K562 (cell line): ENCODE results near the gene CCNDBP1. TPM values are rescaled to one million over a fixed set of nuclear protein-coding genes. Genes with fewer than 3 reads are reported as not detected.
A peak's percentile ranks its signal among the peaks of the same experiment; 100 is the strongest.

ENCODE experiments used
- ATAC-seq: fragments of 200-7000 bp; cut with Tn5 transposase; 3 replicates; pipeline ENCODE4 v1.9.1; 2020; ENCODE audit warnings: moderate library complexity
- BruUV-seq: library from RNA; stranded (reverse); fragments of 400-500 nt; replicated peaks from 2 replicates; lab custom pipeline; 2021; lab: Mats Ljungman, UMichigan
- CTCF ChIA-PET: fragments of 300-600 bp; formaldehyde crosslinking; extraction: SDS; loops from one replicate; lab custom pipeline; 2021; ENCODE audit warnings: low intra/inter-chr PET ratio; lab: Yijun Ruan, JAX
- POLR2A ChIA-PET: fragments of 300-600, 350-650 bp; sonication (Branson Sonifier 250); formaldehyde crosslinking; extraction: SDS; loops from one replicate; lab custom pipeline; 2021; ENCODE audit warnings: antibody characterized with exemption, inconsistent platforms; lab: Yijun Ruan, JAX
- DNase-seq, 4 experiments: peaks; one replicate each; pipeline versions ENCODE4 v3.0.0 to v3.0.0-alpha.2; 2011 to 2018; ENCODE audit warnings: low spot score in 3 of 4, mixed read lengths in 3 of 4; ENCODE audit errors: extremely low read depth in 1 of 4
- FAIRE-seq: peaks from 2 replicates; lab custom pipeline; 2011; peaks lifted over from hg19 to GRCh38; lab: Jason Lieb, UNC
- H2AFZ ChIP-seq: 2 replicates; pipeline ENCODE4 v1.6.0; 2011; ENCODE audit warnings: low read depth, low read length, control low read depth, inconsistent platforms
- H3K27ac ChIP-seq: fragments of 200-600 bp; 3 replicates; pipeline ENCODE4 v1.8.0; 2011; ENCODE audit warnings: low read depth, mild to moderate bottlenecking, control low read depth, inconsistent platforms, low read length, moderate library complexity, mixed read lengths; ENCODE audit errors: extremely low read depth
- H3K27me3 ChIP-seq, 2 experiments: fragments of 300-600 bp in 1 of 2; 2 replicates in 1 of 2; 3 replicates in 1 of 2; pipeline versions ENCODE4 v1.6.0 to v1.8.0; 2011; ENCODE audit warnings: inconsistent platforms in 2 of 2, low read length in 2 of 2, mild to moderate bottlenecking in 1 of 2, mixed read lengths in 1 of 2, moderate library complexity in 1 of 2; ENCODE audit not compliant: control insufficient read depth in 2 of 2, insufficient read depth in 2 of 2
- H3K36me3 ChIP-seq: fragments of 300-600 bp; 3 replicates; pipeline ENCODE4 v1.8.0; 2011; ENCODE audit warnings: mild to moderate bottlenecking, low read length, inconsistent platforms; ENCODE audit not compliant: control insufficient read depth, insufficient read depth
- H3K4me1 ChIP-seq, 2 experiments: fragments of 200-600 bp in 1 of 2; replicated peaks in 1 of 2; 2 replicates in 1 of 2; 3 replicates in 1 of 2; pipeline versions ENCODE4 v1.5.1 to v1.8.0; 2011; ENCODE audit warnings: inconsistent platforms in 2 of 2, low read length in 2 of 2, mild to moderate bottlenecking in 1 of 2, mixed read lengths in 1 of 2, moderate library complexity in 1 of 2; ENCODE audit not compliant: control insufficient read depth in 2 of 2, insufficient read depth in 2 of 2
- H3K4me2 ChIP-seq: 2 replicates; pipeline ENCODE4 v1.6.1; 2011; ENCODE audit warnings: low read length, control low read depth, inconsistent platforms, mixed read lengths; ENCODE audit not compliant: insufficient read depth
- H3K4me3 ChIP-seq: fragments of 200-600 bp; sonication (generic), shearing (Covaris generic); 2 replicates; pipeline ENCODE4 v1.5.1; 2016; ENCODE audit warnings: control low read depth, inconsistent platforms
- H3K79me2 ChIP-seq: fragments of 200-600 bp; 3 replicates; pipeline ENCODE4 v1.8.0; 2011; ENCODE audit warnings: low read length, inconsistent platforms; ENCODE audit not compliant: control insufficient read depth, insufficient read depth
- H3K9ac ChIP-seq, 2 experiments: 2 replicates each; pipeline versions ENCODE4 v1.6.0 to v1.6.1; 2011; ENCODE audit warnings: low read depth in 2 of 2, low read length in 2 of 2, control low read depth in 1 of 2, inconsistent platforms in 1 of 2, mild to moderate bottlenecking in 1 of 2, mixed read lengths in 1 of 2; ENCODE audit not compliant: insufficient read depth in 1 of 2
- H3K9me1 ChIP-seq: one replicate; pipeline ENCODE4 v1.6.0; 2011; ENCODE audit warnings: inconsistent platforms, mild to moderate bottlenecking, low read length, moderate library complexity; ENCODE audit not compliant: control insufficient read depth, insufficient read depth
- H3K9me3 ChIP-seq: replicated peaks from 2 replicates; pipeline ENCODE4 v1.5.1; 2011; ENCODE audit warnings: low read depth, low read length, inconsistent platforms; ENCODE audit not compliant: control insufficient read depth, insufficient read depth
- H4K20me1 ChIP-seq: replicated peaks from 2 replicates; pipeline ENCODE4 v1.6.1; 2011; ENCODE audit warnings: low read length, inconsistent platforms, mixed read lengths; ENCODE audit not compliant: control insufficient read depth, insufficient read depth
- CREBBP ChIP-seq: IDR thresholded peaks from one replicate; pipeline ENCODE4 v1.6.1; 2012; ENCODE audit warnings: low read depth, mild to moderate bottlenecking, control low read depth, inconsistent platforms, low read length
- DNMT1 ChIP-seq: fragments of 450-650 bp; IDR thresholded peaks from 2 replicates; pipeline ENCODE4 v1.6.1; 2016; ENCODE audit warnings: antibody characterized with exemption, mild to moderate bottlenecking
- DPF2 ChIP-seq: fragments of 450-650 bp; IDR thresholded peaks from 2 replicates; pipeline ENCODE4 v1.6.1; 2016
- ELF1 ChIP-seq: fragments of 200-800 bp; sonication (Bioruptor generic); IDR thresholded peaks from 2 replicates; pipeline ENCODE4 v1.6.1; 2016; ENCODE audit warnings: missing genetic modification characterization, missing compliant biosample characterization
- EP400 ChIP-seq: fragments of 450-650 bp; IDR thresholded peaks from 2 replicates; pipeline ENCODE4 v1.6.1; 2017; ENCODE audit warnings: antibody characterized with exemption, mild to moderate bottlenecking, moderate library complexity
- FOSL1 ChIP-seq: fragments of 200-800 bp; sonication (Bioruptor generic); conservative IDR thresholded peaks from 2 replicates; pipeline ENCODE4 v1.6.1; 2016; ENCODE audit warnings: missing genetic modification characterization, missing compliant biosample characterization
- FOXM1 ChIP-seq, 2 experiments: fragments of 450-650 bp in 1 of 2; sonication (generic) in 1 of 2; formaldehyde crosslinking in 1 of 2; IDR thresholded peaks; 2 replicates each; pipeline versions ENCODE4 v1.6.1 to v1.9.0; 2017 to 2022; ENCODE audit warnings: low read depth in 2 of 2, mild to moderate bottlenecking in 2 of 2, missing genetic modification reagents in 1 of 2, moderate library complexity in 1 of 2
- GABPA ChIP-seq: fragments of 200-800 bp; sonication (Bioruptor generic); conservative IDR thresholded peaks from 2 replicates; pipeline ENCODE4 v1.6.1; 2016; ENCODE audit warnings: low read depth, missing genetic modification characterization, missing compliant biosample characterization
- GTF2E2 ChIP-seq: fragments of 200-800 bp; sonication (Bioruptor generic); IDR thresholded peaks from 2 replicates; pipeline ENCODE4 v1.6.1; 2016; ENCODE audit warnings: missing genetic modification characterization, missing compliant biosample characterization
- HDAC1 ChIP-seq, 2 experiments: fragments of 450-650 bp; IDR thresholded peaks; 2 replicates each; pipeline ENCODE4 v1.6.1; 2016 to 2017; ENCODE audit warnings: inconsistent platforms in 1 of 2, mild to moderate bottlenecking in 1 of 2, moderate library complexity in 1 of 2
- MTA3 ChIP-seq: fragments of 450-650 bp; formaldehyde crosslinking; IDR thresholded peaks from 2 replicates; pipeline ENCODE4 v1.6.1; 2017; ENCODE audit warnings: mild to moderate bottlenecking, borderline replicate concordance
- NCOA4 ChIP-seq: fragments of 450-650 bp; IDR thresholded peaks from 2 replicates; pipeline ENCODE4 v1.6.1; 2018; ENCODE audit warnings: mild to moderate bottlenecking; ENCODE audit not compliant: partially characterized antibody
- SAP30 ChIP-seq: fragments of 200-600 bp; sonication (generic); IDR thresholded peaks from 2 replicates; pipeline ENCODE4 v1.6.1; 2012; ENCODE audit warnings: borderline replicate concordance, low read depth, mild to moderate bottlenecking, moderate library complexity, low read length, control low read depth, inconsistent platforms; ENCODE audit not compliant: insufficient read depth, poor library complexity, severe bottlenecking
- SNIP1 ChIP-seq: fragments of 450-650 bp; IDR thresholded peaks from 2 replicates; pipeline ENCODE4 v1.7.1; 2017; ENCODE audit warnings: low read depth, mild to moderate bottlenecking
- TOE1 ChIP-seq, 2 experiments: fragments of 450-650 bp in 1 of 2; sonication (generic) in 1 of 2; formaldehyde crosslinking in 1 of 2; IDR thresholded peaks; 2 replicates each; pipeline versions ENCODE4 v1.7.1 to v1.8.0; 2016 to 2022; ENCODE audit warnings: borderline replicate concordance in 2 of 2, mild to moderate bottlenecking in 2 of 2, antibody characterized with exemption in 1 of 2, inconsistent platforms in 1 of 2, low read depth in 1 of 2, missing genetic modification reagents in 1 of 2, moderate library complexity in 1 of 2
- ZNF217 ChIP-seq: sonication (generic); formaldehyde crosslinking; IDR thresholded peaks from 2 replicates; pipeline ENCODE4 v1.8.0; 2022; ENCODE audit warnings: mild to moderate bottlenecking, missing genetic modification reagents
- ZNF57 ChIP-seq: fragments of 450-650 bp; formaldehyde crosslinking; IDR thresholded peaks from 2 replicates; pipeline ENCODE4 v1.4.0; 2020; ENCODE audit warnings: mild to moderate bottlenecking, moderate library complexity
- ZNF79 ChIP-seq: fragments of 250-450 bp; sonication (Bioruptor Pico); IDR thresholded peaks from 2 replicates; pipeline ENCODE4 v1.4.0; 2020; ENCODE audit warnings: low read depth, mild to moderate bottlenecking, moderate library complexity
- in situ Hi-C: fragments of 300-500 bp; cut with MboI; formaldehyde crosslinking; loops from 4 replicates; pipeline ENCODE4 v1.15.0; 2018; ENCODE audit warnings: inconsistent platforms, mixed read lengths
- intact Hi-C: fragments of 100-400 bp; cut with micrococcal nuclease; formaldehyde crosslinking; loops from 2 replicates; pipeline ENCODE4 v1.14.2; 2022
- polyA plus RNA-seq, 8 experiments: library from polyadenylated mRNA; depleted of rRNA in 4 of 8; stranded (reverse) in 5 of 8; unstranded in 3 of 8; fragments of >200 nt; fragmentation: Nextera tagmentation in 2 of 8; fragmentation: Illumina TruSeq in 1 of 8; extraction: Ambion mirVana in 2 of 8; extraction: Trizol in 1 of 8; gene quantifications; 2 replicates each; pipeline versions ENCODE4 v1.2.1 to v1.2.3, GENCODE V29; 2011 to 2014; ENCODE audit warnings: inconsistent platforms in 1 of 8, missing spikeins in 1 of 8
- total RNA-seq, 7 experiments: library from RNA; depleted of rRNA in 6 of 7; stranded (reverse); fragments of >200 nt in 6 of 7; fragmentation: Illumina TruSeq in 2 of 7; extraction: Trizol in 2 of 7; gene quantifications; 2 replicates each; pipeline versions ENCODE4 v1.2.1 to v1.2.3, GENCODE V29; 2011 to 2021; ENCODE audit warnings: low replicate concordance in 1 of 7
- TF ChIP-seq, protein P1 (sequence below): fragments of 200-800 bp; sonication (Bioruptor generic); IDR thresholded peaks from 2 replicates; pipeline ENCODE4 v1.6.1; 2017; ENCODE audit warnings: missing genetic modification characterization, missing compliant biosample characterization
- TF ChIP-seq, protein P2 (sequence below): sonication (generic); formaldehyde crosslinking; IDR thresholded peaks from 2 replicates; pipeline ENCODE4 v1.9.0; 2022; ENCODE audit warnings: mild to moderate bottlenecking, missing genetic modification reagents
- TF ChIP-seq, protein P3 (sequence below): fragments of 450-650 bp; IDR thresholded peaks from 2 replicates; pipeline ENCODE4 v1.6.1; 2016

The CCNDBP1 gene
- total and polyA plus RNA-seq, 9 of the 15 experiments (the other 6 are each of a cell fraction or from before 2014, with no cell fraction given) = 37.0 to 111 (median 55.5) TPM

GRCh38 chr15:43144512-43144911 lies 40.7 kb upstream of the CCNDBP1 start:
- Histone ChIP-seq H3K27ac (peak overlapping the region; percentile 3; the same call in 1 of the 3 replicates), H3K4me1 (no peaks in the 10 kb centered on the region; a peak in 1 of 5 replicates), H4K20me1 (no peaks in the 10 kb centered on the region), H3K27me3 (no peaks in the 10 kb centered on the region), H3K9me1 (no peaks in the 10 kb centered on the region), H3K9me3 (no peaks in the 10 kb centered on the region), H2AFZ (no peak overlapping the region; the same call in 1 of the 2 replicates), H3K4me3 (no peak overlapping the region), H3K4me2 (no peak overlapping the region), H3K9ac (no peak overlapping the region), H3K36me3 (peaks cover 29% of the 10 kb centered on the region; the same call in 1 of the 3 replicates), H3K79me2 (no peaks in the 10 kb centered on the region)
- CTCF ChIA-PET = no interaction called here
- POLR2A ChIA-PET = no interaction called here
- intact Hi-C loops (no loop called here), in situ Hi-C loops (no loop called here)
- no peak for DNase-seq
- ATAC-seq = peak; percentile 62
- no TSS peak for BruUV-seq
- no peak for FAIRE-seq
- no peak for TF ChIP-seq TOE1 (IDR thresholded peaks at IDR 0.05; ENCODE audit: borderline replicate concordance)
- TF ChIP-seq TOE1 (CRISPR knock-in tag; IDR thresholded peaks at IDR 0.05; ENCODE audit: borderline replicate concordance, low read depth) = no peak
- no peak for TF ChIP-seq MTA3
- peak; percentile 44; the same call in 1 of the 2 replicates for TF ChIP-seq FOXM1 (IDR thresholded peaks at IDR 0.05; ENCODE audit: low read depth)
- TF ChIP-seq FOXM1 (CRISPR knock-in tag; IDR thresholded peaks at IDR 0.05; ENCODE audit: low read depth) = no peak
- no peak for TF ChIP-seq GTF2E2 (tag)
- TF ChIP-seq SAP30 = no peak
- 0 out of 2 replicates have a peak, but pooled peaks have one; percentile 31 for TF ChIP-seq GABPA (tag)
- TF ChIP-seq ELF1 (tag) = peak; percentile 43; the same call in 1 of the 2 replicates
- TF ChIP-seq ZNF57 (CRISPR knock-in tag) = no peak
- no peak for TF ChIP-seq NCOA4
- peak; percentile 17; the same call in 1 of the 2 replicates for TF ChIP-seq EP400
- TF ChIP-seq DNMT1 = no peak
- 0 out of 2 replicates have a peak, but pooled peaks have one; percentile 18 for TF ChIP-seq DPF2
- TF ChIP-seq SNIP1 = no peak
- TF ChIP-seq ZNF217 (CRISPR knock-in tag) = no peak
- TF ChIP-seq HDAC1 (IDR thresholded peaks at IDR 0.05) = no peak
- TF ChIP-seq, protein P1, sequence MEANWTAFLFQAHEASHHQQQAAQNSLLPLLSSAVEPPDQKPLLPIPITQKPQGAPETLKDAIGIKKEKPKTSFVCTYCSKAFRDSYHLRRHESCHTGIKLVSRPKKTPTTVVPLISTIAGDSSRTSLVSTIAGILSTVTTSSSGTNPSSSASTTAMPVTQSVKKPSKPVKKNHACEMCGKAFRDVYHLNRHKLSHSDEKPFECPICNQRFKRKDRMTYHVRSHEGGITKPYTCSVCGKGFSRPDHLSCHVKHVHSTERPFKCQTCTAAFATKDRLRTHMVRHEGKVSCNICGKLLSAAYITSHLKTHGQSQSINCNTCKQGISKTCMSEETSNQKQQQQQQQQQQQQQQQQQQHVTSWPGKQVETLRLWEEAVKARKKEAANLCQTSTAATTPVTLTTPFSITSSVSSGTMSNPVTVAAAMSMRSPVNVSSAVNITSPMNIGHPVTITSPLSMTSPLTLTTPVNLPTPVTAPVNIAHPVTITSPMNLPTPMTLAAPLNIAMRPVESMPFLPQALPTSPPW = no peak
- TF ChIP-seq FOSL1 (tag) = no peak
- no peak for TF ChIP-seq CREBBP
- TF ChIP-seq, protein P2, sequence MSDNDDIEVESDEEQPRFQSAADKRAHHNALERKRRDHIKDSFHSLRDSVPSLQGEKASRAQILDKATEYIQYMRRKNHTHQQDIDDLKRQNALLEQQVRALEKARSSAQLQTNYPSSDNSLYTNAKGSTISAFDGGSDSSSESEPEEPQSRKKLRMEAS (CRISPR knock-in tag) = no peak
- TF ChIP-seq, protein P3, sequence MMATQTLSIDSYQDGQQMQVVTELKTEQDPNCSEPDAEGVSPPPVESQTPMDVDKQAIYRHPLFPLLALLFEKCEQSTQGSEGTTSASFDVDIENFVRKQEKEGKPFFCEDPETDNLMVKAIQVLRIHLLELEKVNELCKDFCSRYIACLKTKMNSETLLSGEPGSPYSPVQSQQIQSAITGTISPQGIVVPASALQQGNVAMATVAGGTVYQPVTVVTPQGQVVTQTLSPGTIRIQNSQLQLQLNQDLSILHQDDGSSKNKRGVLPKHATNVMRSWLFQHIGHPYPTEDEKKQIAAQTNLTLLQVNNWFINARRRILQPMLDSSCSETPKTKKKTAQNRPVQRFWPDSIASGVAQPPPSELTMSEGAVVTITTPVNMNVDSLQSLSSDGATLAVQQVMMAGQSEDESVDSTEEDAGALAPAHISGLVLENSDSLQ = no peak
- no peak for TF ChIP-seq ZNF79 (CRISPR knock-in tag)
